Effector memory CD8-positive, alpha-beta T cell (primary cell): ENCODE data around the gene RPAP3.

Experiments used
- ATAC-seq: fragments of 150-1000 bp; cut with Tn5 transposase; replicated peaks from 2 replicates; pipeline ENCODE4 v1.10.0; 2021; ENCODE audit warnings: mild to moderate bottlenecking, moderate library complexity
- DNase-seq, 3 experiments: peaks; one replicate each; pipeline ENCODE4 v3.0.0; 2021
- H3K27ac Mint-ChIP-seq, 2 donors: one replicate each; pipeline ENCODE4 v1.8.0; 2022; ENCODE audit warnings: mild to moderate bottlenecking in 2 of 2, mixed read lengths in 2 of 2, moderate library complexity in 2 of 2
- H3K27me3 Mint-ChIP-seq, 2 donors: one replicate each; pipeline ENCODE4 v1.8.0; 2022; ENCODE audit warnings: mixed read lengths in 2 of 2
- H3K36me3 Mint-ChIP-seq: one replicate; pipeline ENCODE4 v1.8.0; 2022; ENCODE audit warnings: mild to moderate bottlenecking, moderate library complexity, mixed read lengths; ENCODE audit not compliant: insufficient read depth
- H3K4me1 Mint-ChIP-seq, 2 donors: one replicate each; pipeline ENCODE4 v1.8.0; 2022; ENCODE audit warnings: low read depth in 2 of 2, mixed read lengths in 2 of 2
- H3K4me3 Mint-ChIP-seq, 2 donors: one replicate each; pipeline ENCODE4 v1.8.0; 2022; ENCODE audit warnings: mild to moderate bottlenecking in 2 of 2, mixed read lengths in 2 of 2, moderate library complexity in 2 of 2
- H3K9me3 Mint-ChIP-seq, 2 donors: one replicate each; pipeline ENCODE4 v1.8.0; 2022; ENCODE audit warnings: mixed read lengths in 2 of 2

RPAP3 gene

GRCh38 chr12:47615711-47616110 lies 90.1 kb downstream of the RPAP3 start:
- DNase-seq (no peak), ATAC-seq (no peak)
- no peak overlapping the region for H3K4me3 Mint-ChIP-seq
- H3K9me3 Mint-ChIP-seq, result no peaks in the 10 kb centered on the region
- H3K27ac Mint-ChIP-seq, result peak overlapping the region in 1 of 2 donors; percentile 19
- no peaks in the 10 kb centered on the region for H3K27me3 Mint-ChIP-seq
- H3K36me3 Mint-ChIP-seq, result no peaks in the 10 kb centered on the region
- H3K4me1 Mint-ChIP-seq, result no peaks in the 10 kb centered on the region

GRCh38 chr12:47614521-47614920 lies 91.3 kb downstream of the RPAP3 start:
- Mint-ChIP-seq H3K4me1 (no peaks in the 10 kb centered on the region), H3K36me3 (no peaks in the 10 kb centered on the region), H3K9me3 (no peaks in the 10 kb centered on the region), H3K27me3 (no peaks in the 10 kb centered on the region), H3K4me3 (no peak overlapping the region), H3K27ac (no peak overlapping the region)
- no peak for ATAC-seq
- no peak for DNase-seq

- Mint-ChIP-seq H3K4me1 (no peaks in the 10 kb centered on the region), H3K27me3 (no peaks in the 10 kb centered on the region), H3K27ac (no peak overlapping the region), H3K4me3 (no peak overlapping the region), H3K36me3 (no peaks in the 10 kb centered on the region), H3K9me3 (peaks cover 0 to 2% of the 10 kb centered on the region in 2 donors)
- ATAC-seq, result no peak
- DNase-seq, result no peak
These were observed 92.9 kb downstream of the RPAP3 start for GRCh38 chr12:47612953-47613352.

- no peak for DNase-seq
- Mint-ChIP-seq H3K4me3 (no peak overlapping the region), H3K4me1 (no peaks in the 10 kb centered on the region), H3K9me3 (peaks cover 7 to 11% of the 10 kb centered on the region in 2 donors), H3K36me3 (no peaks in the 10 kb centered on the region), H3K27ac (no peak overlapping the region), H3K27me3 (no peaks in the 10 kb centered on the region)
- ATAC-seq, result no peak
These were observed 93.9 kb downstream of the RPAP3 start for GRCh38 chr12:47611906-47612305.
